Upper lobe of left lung (tissue), 6 donors: Measurements from ENCODE around the gene SLAMF9. TPM values are rescaled to one million over a fixed set of nuclear protein-coding genes. Genes with fewer than 3 reads are reported as not detected.

ENCODE experiments used
- ATAC-seq, 2 donors: fragments of 200-7000 bp; cut with Tn5 transposase; one replicate each; pipeline ENCODE4 v1.9.1; 2022; ENCODE audit warnings: mild to moderate bottlenecking in 2 of 2, moderate library complexity in 2 of 2; ENCODE audit not compliant: low FRiP score in 2 of 2
- DNase-seq, 2 donors: peaks; one replicate each; pipeline ENCODE4 v3.0.0-alpha.2; 2019 to 2020
- H3K27ac ChIP-seq, 4 donors: fragments of 200-600 bp; sonication (generic); one replicate each; pipeline ENCODE4 v1.5.1; 2016 to 2019
- H3K27me3 ChIP-seq, 4 donors: fragments of 200-600 bp; sonication (generic); one replicate each; pipeline ENCODE4 v1.5.1; 2017 to 2019
- H3K36me3 ChIP-seq, 4 donors: fragments of 200-600 bp; sonication (generic); one replicate each; pipeline ENCODE4 v1.5.1; 2016 to 2019
- H3K4me1 ChIP-seq, 4 donors: fragments of 200-600 bp; sonication (generic); one replicate each; pipeline ENCODE4 v1.5.1; 2018 to 2019
- H3K4me3 ChIP-seq, 4 donors: fragments of 200-600 bp; sonication (generic); one replicate each; pipeline ENCODE4 v1.5.1; 2017 to 2019; ENCODE audit warnings: mild to moderate bottlenecking in 2 of 4, moderate library complexity in 1 of 4
- H3K9me3 ChIP-seq, 4 donors: fragments of 200-600 bp; sonication (generic); one replicate each; pipeline ENCODE4 v1.5.1; 2018 to 2019
- CTCF ChIP-seq, 6 experiments: fragments of 450-650 bp in 4 of 6; fragments of 200-600 bp in 2 of 6; sonication (generic) in 2 of 6; IDR thresholded peaks; one replicate each; pipeline ENCODE4 v1.5.1; 2016 to 2019; ENCODE audit warnings: antibody characterized with exemption in 6 of 6
- EP300 ChIP-seq, 4 donors: sonication (generic); formaldehyde crosslinking; IDR thresholded peaks; one replicate each; pipeline ENCODE4 v1.5.1; 2017; ENCODE audit warnings: antibody characterized with exemption in 4 of 4, control low read depth in 2 of 4
- POLR2A ChIP-seq, 4 donors: fragments of 450-650 bp; IDR thresholded peaks; one replicate each; pipeline ENCODE4 v1.5.1; 2016 to 2017; ENCODE audit warnings: antibody characterized with exemption in 4 of 4, mild to moderate bottlenecking in 2 of 4
- POLR2AphosphoS5 ChIP-seq, 2 donors: sonication (generic); formaldehyde crosslinking; IDR thresholded peaks; one replicate each; pipeline ENCODE4 v1.5.1; 2017; ENCODE audit warnings: antibody characterized with exemption in 2 of 2
- WGBS, 2 donors: methylation state at CpG; one replicate each; pipeline ENCODE4 v1.1.5; 2017 to 2018; 5-methylcytosine and 5-hydroxymethylcytosine counted together
- total RNA-seq, 6 donors: library from RNA; depleted of rRNA in 4 of 6; stranded (reverse); fragments of >200 nt in 4 of 6; gene quantifications; one replicate each; pipeline versions ENCODE4 v1.1.0 to v1.2.1, GENCODE V29; 2016 to 2021
- donor health status: DM: no; HTN: no; CAD: no; lungs with moderate emphysema.
- donor health status: DM: no; HTN: yes; CAD: no; lungs with severe emphysema.

Gene SLAMF9
- total RNA-seq, 6 donors from 2014 or later = 0.34 TPM; not detected in 5

GRCh38 chr1:159983681-159984080 is 29.6 kb upstream of the SLAMF9 start:
- WGBS, 2 donors = 81% methylated on average over 5 of the region's 5 CpGs
- DNase-seq (no peak), ATAC-seq (no peak)
- H3K9me3 ChIP-seq = no peaks in the 10 kb centered on the region
- no peaks in the 10 kb centered on the region for H3K4me1 ChIP-seq
- no peaks in the 10 kb centered on the region for H3K36me3 ChIP-seq
- TF ChIP-seq POLR2AphosphoS5 (IDR thresholded peaks at IDR 0.05) (no peak), CTCF (IDR thresholded peaks at IDR 0.05) (no peak), EP300 (IDR thresholded peaks at IDR 0.05) (no peak), POLR2A (IDR thresholded peaks at IDR 0.05) (no peak)
- H3K27ac ChIP-seq = no peak overlapping the region
- no peak overlapping the region for H3K4me3 ChIP-seq
- H3K27me3 ChIP-seq = no peaks in the 10 kb centered on the region

- H3K4me1 ChIP-seq = no peaks in the 10 kb centered on the region
- WGBS, 2 donors = 61 to 79% methylated on average over 5 of the region's 6 CpGs
- no peak overlapping the region for H3K4me3 ChIP-seq
- TF ChIP-seq POLR2A (IDR thresholded peaks at IDR 0.05) = no peak
- no peak for TF ChIP-seq POLR2AphosphoS5 (IDR thresholded peaks at IDR 0.05)
- TF ChIP-seq CTCF (IDR thresholded peaks at IDR 0.05) = no peak
- TF ChIP-seq EP300 (IDR thresholded peaks at IDR 0.05) = no peak
- ATAC-seq (no peak), DNase-seq (no peak)
- no peaks in the 10 kb centered on the region for H3K27me3 ChIP-seq
- no peak overlapping the region for H3K27ac ChIP-seq
- H3K36me3 ChIP-seq = no peaks in the 10 kb centered on the region
- H3K9me3 ChIP-seq = no peaks in the 10 kb centered on the region
Observed at GRCh38 chr1:159982280-159982679, 28.2 kb upstream of the SLAMF9 start.

- DNase-seq (no peak), ATAC-seq (no peak)
- H3K27ac ChIP-seq = no peak overlapping the region
- no peak overlapping the region for H3K4me3 ChIP-seq
- no peaks in the 10 kb centered on the region for H3K36me3 ChIP-seq
- H3K9me3 ChIP-seq = no peaks in the 10 kb centered on the region
- no peaks in the 10 kb centered on the region for H3K4me1 ChIP-seq
- WGBS, 2 donors = 91 to 98% methylated on average over 6 of the region's 6 CpGs
- TF ChIP-seq CTCF (IDR thresholded peaks at IDR 0.05) (no peak), POLR2A (IDR thresholded peaks at IDR 0.05) (no peak), EP300 (IDR thresholded peaks at IDR 0.05) (no peak), POLR2AphosphoS5 (IDR thresholded peaks at IDR 0.05) (no peak)
- no peaks in the 10 kb centered on the region for H3K27me3 ChIP-seq
Observed at GRCh38 chr1:159981351-159982055, 27.5 kb upstream of the SLAMF9 start.

DNA sequence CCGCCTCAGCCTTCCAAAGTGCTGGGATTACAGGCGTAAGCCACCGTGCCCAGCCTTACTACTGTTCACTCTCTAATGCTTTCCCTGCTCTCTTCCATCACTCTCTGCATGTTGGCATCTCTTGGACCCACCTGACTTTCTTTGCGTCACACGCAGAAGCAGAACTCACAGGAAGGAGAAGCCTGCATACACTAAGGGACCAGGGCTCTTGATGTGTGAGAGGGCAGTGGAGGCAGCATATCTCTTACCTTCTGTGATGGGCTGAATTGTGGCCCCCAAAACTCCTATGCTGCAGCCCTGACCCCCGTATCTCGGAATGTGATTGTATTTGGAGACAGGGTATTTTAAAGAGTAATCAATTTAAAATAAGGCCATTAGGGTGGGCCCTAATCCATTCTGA is 26.7 kb upstream of the SLAMF9 start:
- Histone ChIP-seq H3K27ac (no peak overlapping the region), H3K4me3 (no peak overlapping the region), H3K9me3 (no peaks in the 10 kb centered on the region), H3K4me1 (no peaks in the 10 kb centered on the region), H3K27me3 (no peaks in the 10 kb centered on the region), H3K36me3 (no peaks in the 10 kb centered on the region)
- ATAC-seq (no peak), DNase-seq (no peak)
- 97 to 98% methylated on average over 7 of the region's 7 CpGs for WGBS, 2 donors
- TF ChIP-seq POLR2AphosphoS5 (IDR thresholded peaks at IDR 0.05) = no peak
- no peak for TF ChIP-seq EP300 (IDR thresholded peaks at IDR 0.05)
- no peak for TF ChIP-seq CTCF (IDR thresholded peaks at IDR 0.05)
- TF ChIP-seq POLR2A (IDR thresholded peaks at IDR 0.05) = no peak

GRCh38 chr1:159980076-159980475 is 26.0 kb upstream of the SLAMF9 start:
- Histone ChIP-seq H3K4me1 (no peaks in the 10 kb centered on the region), H3K36me3 (no peaks in the 10 kb centered on the region), H3K4me3 (no peak overlapping the region), H3K9me3 (no peaks in the 10 kb centered on the region), H3K27ac (no peak overlapping the region), H3K27me3 (no peaks in the 10 kb centered on the region)
- ATAC-seq = no peak
- TF ChIP-seq EP300 (IDR thresholded peaks at IDR 0.05) (no peak), CTCF (IDR thresholded peaks at IDR 0.05) (no peak), POLR2A (IDR thresholded peaks at IDR 0.05) (no peak), POLR2AphosphoS5 (IDR thresholded peaks at IDR 0.05) (no peak)
- no peak for DNase-seq
- whole genome bisulfite sequencing, 2 donors = 68 to 77% methylated on average over 6 of the region's 6 CpGs
